ENCODE data around the gene THAP9.

The THAP9 gene

GRCh38 chr4:82939414-82939813 lies 38.9 kb downstream of the THAP9 start:
- TF ChIP-seq ISL1 (CRISPR knock-in tag; IDR thresholded peaks at IDR 0.05) (no peak), CSDC2 (CRISPR knock-in tag; IDR thresholded peaks at IDR 0.05) (no peak), OSR1 (CRISPR knock-in tag; IDR thresholded peaks at IDR 0.05) (no peak), TCF4 (CRISPR knock-in tag; IDR thresholded peaks at IDR 0.05; ENCODE audit: borderline replicate concordance) (no peak), ZFP30 (CRISPR knock-in tag; IDR thresholded peaks at IDR 0.05) (no peak)
- no peak for ATAC-seq

DNA sequence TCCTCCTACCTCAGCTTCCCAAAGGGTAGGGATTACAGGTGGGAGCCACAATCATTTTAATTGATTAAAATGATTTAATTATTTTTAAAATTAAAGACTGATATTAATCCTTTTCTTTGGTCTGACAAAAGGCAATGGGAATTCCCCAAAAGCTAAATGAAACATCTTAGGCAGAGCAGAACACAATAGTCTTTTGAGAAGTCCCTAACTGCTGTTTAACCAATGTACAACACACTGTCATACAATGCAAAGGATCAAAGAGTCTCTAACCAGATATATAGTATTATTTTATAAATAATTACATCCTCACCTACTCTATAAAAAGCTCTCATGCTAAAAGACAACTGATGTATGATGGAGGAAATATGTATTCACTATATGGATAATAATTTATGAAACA lies 47.0 kb downstream of the THAP9 start:
- TF ChIP-seq, protein P1, sequence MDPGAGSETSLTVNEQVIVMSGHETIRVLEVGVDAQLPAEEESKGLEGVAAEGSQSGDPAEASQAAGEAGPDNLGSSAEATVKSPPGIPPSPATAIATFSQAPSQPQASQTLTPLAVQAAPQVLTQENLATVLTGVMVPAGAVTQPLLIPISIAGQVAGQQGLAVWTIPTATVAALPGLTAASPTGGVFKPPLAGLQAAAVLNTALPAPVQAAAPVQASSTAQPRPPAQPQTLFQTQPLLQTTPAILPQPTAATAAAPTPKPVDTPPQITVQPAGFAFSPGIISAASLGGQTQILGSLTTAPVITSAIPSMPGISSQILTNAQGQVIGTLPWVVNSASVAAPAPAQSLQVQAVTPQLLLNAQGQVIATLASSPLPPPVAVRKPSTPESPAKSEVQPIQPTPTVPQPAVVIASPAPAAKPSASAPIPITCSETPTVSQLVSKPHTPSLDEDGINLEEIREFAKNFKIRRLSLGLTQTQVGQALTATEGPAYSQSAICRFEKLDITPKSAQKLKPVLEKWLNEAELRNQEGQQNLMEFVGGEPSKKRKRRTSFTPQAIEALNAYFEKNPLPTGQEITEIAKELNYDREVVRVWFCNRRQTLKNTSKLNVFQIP (CRISPR knock-in tag; IDR thresholded peaks at IDR 0.05; ENCODE audit: borderline replicate concordance, low read depth): no peak
- TF ChIP-seq ZNF70 (CRISPR knock-in tag; IDR thresholded peaks at IDR 0.05): no peak
- TF ChIP-seq ZNF565 (CRISPR knock-in tag; conservative IDR thresholded peaks at IDR 0.05; ENCODE audit: low read depth): no peak
- TF ChIP-seq OSR1 (CRISPR knock-in tag; IDR thresholded peaks at IDR 0.05): no peak
- TF ChIP-seq, protein P2, sequence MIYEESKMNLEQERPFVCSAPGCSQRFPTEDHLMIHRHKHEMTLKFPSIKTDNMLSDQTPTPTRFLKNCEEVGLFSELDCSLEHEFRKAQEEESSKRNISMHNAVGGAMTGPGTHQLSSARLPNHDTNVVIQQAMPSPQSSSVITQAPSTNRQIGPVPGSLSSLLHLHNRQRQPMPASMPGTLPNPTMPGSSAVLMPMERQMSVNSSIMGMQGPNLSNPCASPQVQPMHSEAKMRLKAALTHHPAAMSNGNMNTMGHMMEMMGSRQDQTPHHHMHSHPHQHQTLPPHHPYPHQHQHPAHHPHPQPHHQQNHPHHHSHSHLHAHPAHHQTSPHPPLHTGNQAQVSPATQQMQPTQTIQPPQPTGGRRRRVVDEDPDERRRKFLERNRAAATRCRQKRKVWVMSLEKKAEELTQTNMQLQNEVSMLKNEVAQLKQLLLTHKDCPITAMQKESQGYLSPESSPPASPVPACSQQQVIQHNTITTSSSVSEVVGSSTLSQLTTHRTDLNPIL (CRISPR knock-in tag; IDR thresholded peaks at IDR 0.05; ENCODE audit: low read depth): no peak
- TF ChIP-seq ESRRG (CRISPR knock-in tag; IDR thresholded peaks at IDR 0.05): no peak
- TF ChIP-seq, protein P3, sequence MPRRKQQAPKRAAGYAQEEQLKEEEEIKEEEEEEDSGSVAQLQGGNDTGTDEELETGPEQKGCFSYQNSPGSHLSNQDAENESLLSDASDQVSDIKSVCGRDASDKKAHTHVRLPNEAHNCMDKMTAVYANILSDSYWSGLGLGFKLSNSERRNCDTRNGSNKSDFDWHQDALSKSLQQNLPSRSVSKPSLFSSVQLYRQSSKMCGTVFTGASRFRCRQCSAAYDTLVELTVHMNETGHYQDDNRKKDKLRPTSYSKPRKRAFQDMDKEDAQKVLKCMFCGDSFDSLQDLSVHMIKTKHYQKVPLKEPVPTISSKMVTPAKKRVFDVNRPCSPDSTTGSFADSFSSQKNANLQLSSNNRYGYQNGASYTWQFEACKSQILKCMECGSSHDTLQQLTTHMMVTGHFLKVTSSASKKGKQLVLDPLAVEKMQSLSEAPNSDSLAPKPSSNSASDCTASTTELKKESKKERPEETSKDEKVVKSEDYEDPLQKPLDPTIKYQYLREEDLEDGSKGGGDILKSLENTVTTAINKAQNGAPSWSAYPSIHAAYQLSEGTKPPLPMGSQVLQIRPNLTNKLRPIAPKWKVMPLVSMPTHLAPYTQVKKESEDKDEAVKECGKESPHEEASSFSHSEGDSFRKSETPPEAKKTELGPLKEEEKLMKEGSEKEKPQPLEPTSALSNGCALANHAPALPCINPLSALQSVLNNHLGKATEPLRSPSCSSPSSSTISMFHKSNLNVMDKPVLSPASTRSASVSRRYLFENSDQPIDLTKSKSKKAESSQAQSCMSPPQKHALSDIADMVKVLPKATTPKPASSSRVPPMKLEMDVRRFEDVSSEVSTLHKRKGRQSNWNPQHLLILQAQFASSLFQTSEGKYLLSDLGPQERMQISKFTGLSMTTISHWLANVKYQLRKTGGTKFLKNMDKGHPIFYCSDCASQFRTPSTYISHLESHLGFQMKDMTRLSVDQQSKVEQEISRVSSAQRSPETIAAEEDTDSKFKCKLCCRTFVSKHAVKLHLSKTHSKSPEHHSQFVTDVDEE (CRISPR knock-in tag; IDR thresholded peaks at IDR 0.05): no peak
- no peak for TF ChIP-seq TOX (CRISPR knock-in tag; IDR thresholded peaks at IDR 0.05; ENCODE audit: borderline replicate concordance)
- TF ChIP-seq BACH2 (CRISPR knock-in tag; IDR thresholded peaks at IDR 0.05; ENCODE audit: borderline replicate concordance): no peak
- TF ChIP-seq PPARA (CRISPR knock-in tag; IDR thresholded peaks at IDR 0.05; ENCODE audit: borderline replicate concordance): no peak
- no peak for TF ChIP-seq CSDC2 (CRISPR knock-in tag; IDR thresholded peaks at IDR 0.05)
- no peak for ATAC-seq

DNA sequence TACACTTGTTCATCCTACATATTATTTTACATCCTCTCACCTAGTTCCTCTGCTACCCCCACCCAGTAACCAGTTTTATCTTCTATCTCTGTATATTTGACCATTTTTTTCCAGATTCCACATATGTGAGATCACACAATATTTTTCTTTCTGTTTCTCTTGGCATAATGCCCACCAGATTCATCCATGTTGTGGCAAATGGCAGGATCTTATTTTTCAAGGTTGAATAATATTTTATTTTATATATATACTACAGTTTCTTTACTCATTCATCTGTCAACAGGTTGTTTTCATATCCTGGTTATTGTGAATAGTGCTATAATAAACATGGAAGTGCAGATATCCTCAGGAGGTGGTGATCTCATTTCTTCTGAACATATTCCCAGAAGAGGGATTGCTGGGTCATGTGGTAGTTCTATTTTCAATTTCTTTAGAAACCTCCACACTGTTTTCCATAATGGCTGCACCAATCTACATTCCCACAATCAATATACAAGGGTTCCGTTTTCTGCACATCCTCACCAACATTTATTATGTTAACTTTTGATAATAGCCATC lies 48.2 kb downstream of the THAP9 start:
- no peak for ATAC-seq

GRCh38 chr4:82951196-82951595 lies 50.7 kb downstream of the THAP9 start:
- no peak for TF ChIP-seq CSDC2 (CRISPR knock-in tag; IDR thresholded peaks at IDR 0.05)
- TF ChIP-seq, protein P1 (CRISPR knock-in tag; IDR thresholded peaks at IDR 0.05; ENCODE audit: borderline replicate concordance, low read depth): no peak
- no peak for TF ChIP-seq ZC3H10 (CRISPR knock-in tag; IDR thresholded peaks at IDR 0.05)
- TF ChIP-seq TOX (CRISPR knock-in tag; IDR thresholded peaks at IDR 0.05; ENCODE audit: borderline replicate concordance): no peak
- no peak for TF ChIP-seq ZFP30 (CRISPR knock-in tag; IDR thresholded peaks at IDR 0.05)
- no peak for TF ChIP-seq TCF4 (CRISPR knock-in tag; IDR thresholded peaks at IDR 0.05; ENCODE audit: borderline replicate concordance)
- no peak for ATAC-seq

More for the DNA sequence above, 48.2 kb downstream of the THAP9 start:
- TF ChIP-seq ZNF8 (CRISPR knock-in tag; IDR thresholded peaks at IDR 0.05) (no peak), SNAI2 (CRISPR knock-in tag; IDR thresholded peaks at IDR 0.05) (no peak)

GRCh38 chr4:82954212-82954611 lies 53.7 kb downstream of the THAP9 start:
- no peak for ATAC-seq
- TF ChIP-seq, protein P3 (CRISPR knock-in tag; IDR thresholded peaks at IDR 0.05): no peak
- no peak for TF ChIP-seq PPARA (CRISPR knock-in tag; IDR thresholded peaks at IDR 0.05; ENCODE audit: borderline replicate concordance)
- no peak for TF ChIP-seq ISL1 (CRISPR knock-in tag; IDR thresholded peaks at IDR 0.05)
- no peak for TF ChIP-seq GLIS3 (CRISPR knock-in tag; IDR thresholded peaks at IDR 0.05)
- TF ChIP-seq ZNF565 (CRISPR knock-in tag; conservative IDR thresholded peaks at IDR 0.05; ENCODE audit: low read depth): no peak
- TF ChIP-seq, protein P2 (CRISPR knock-in tag; IDR thresholded peaks at IDR 0.05; ENCODE audit: low read depth): no peak
- TF ChIP-seq ESRRG (CRISPR knock-in tag; IDR thresholded peaks at IDR 0.05): no peak
- TF ChIP-seq, protein P4, sequence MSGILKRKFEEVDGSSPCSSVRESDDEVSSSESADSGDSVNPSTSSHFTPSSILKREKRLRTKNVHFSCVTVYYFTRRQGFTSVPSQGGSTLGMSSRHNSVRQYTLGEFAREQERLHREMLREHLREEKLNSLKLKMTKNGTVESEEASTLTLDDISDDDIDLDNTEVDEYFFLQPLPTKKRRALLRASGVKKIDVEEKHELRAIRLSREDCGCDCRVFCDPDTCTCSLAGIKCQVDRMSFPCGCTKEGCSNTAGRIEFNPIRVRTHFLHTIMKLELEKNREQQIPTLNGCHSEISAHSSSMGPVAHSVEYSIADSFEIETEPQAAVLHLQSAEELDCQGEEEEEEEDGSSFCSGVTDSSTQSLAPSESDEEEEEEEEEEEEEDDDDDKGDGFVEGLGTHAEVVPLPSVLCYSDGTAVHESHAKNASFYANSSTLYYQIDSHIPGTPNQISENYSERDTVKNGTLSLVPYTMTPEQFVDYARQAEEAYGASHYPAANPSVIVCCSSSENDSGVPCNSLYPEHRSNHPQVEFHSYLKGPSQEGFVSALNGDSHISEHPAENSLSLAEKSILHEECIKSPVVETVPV (CRISPR knock-in tag; IDR thresholded peaks at IDR 0.05): no peak
